Stomach (tissue), 9 donors: Measurements from ENCODE around the gene TBC1D1. TPM values are rescaled to one million over a fixed set of nuclear protein-coding genes. Genes with fewer than 3 reads are reported as not detected.

Experiments used
- DNase-seq, 2 donors: peaks; one replicate each; pipeline versions ENCODE4 v3.0.0 to v3.0.0-alpha.2; 2013 to 2019
- H3K27ac ChIP-seq, 5 donors: fragments of 200-600 bp in 4 of 5; sonication (generic) in 4 of 5; one replicate each; pipeline ENCODE4 v1.5.1; 2013 to 2019; ENCODE audit warnings: mild to moderate bottlenecking in 1 of 5, moderate library complexity in 1 of 5
- H3K27me3 ChIP-seq, 3 donors: fragments of 200-600 bp; sonication (generic); one replicate each; pipeline ENCODE4 v1.5.1; 2017 to 2019; ENCODE audit warnings: mixed run types in 1 of 3
- H3K36me3 ChIP-seq, 4 donors: fragments of 200-600 bp; sonication (generic); 1 replicate in 3 of 4; 2 replicates in 1 of 4; pipeline ENCODE4 v1.5.1; 2016 to 2019
- H3K4me1 ChIP-seq, 4 donors: fragments of 200-600 bp; sonication (generic); one replicate each; pipeline ENCODE4 v1.5.1; 2016 to 2019
- H3K4me3 ChIP-seq, 4 donors: fragments of 200-600 bp; sonication (generic) in 3 of 4; one replicate each; pipeline ENCODE4 v1.5.1; 2016 to 2019; ENCODE audit warnings: mild to moderate bottlenecking in 1 of 4
- H3K9me3 ChIP-seq, 4 donors: fragments of 200-600 bp; sonication (generic); one replicate each; pipeline ENCODE4 v1.5.1; 2016 to 2019
- EP300 ChIP-seq: sonication (generic); formaldehyde crosslinking; IDR thresholded peaks from one replicate; pipeline ENCODE4 v1.6.1; 2017; ENCODE audit warnings: antibody characterized with exemption
- POLR2A ChIP-seq, 4 donors: fragments of 450-650 bp; IDR thresholded peaks; one replicate each; pipeline ENCODE4 v1.6.1; 2016; ENCODE audit warnings: antibody characterized with exemption in 4 of 4, control low read depth in 2 of 4, mild to moderate bottlenecking in 1 of 4, moderate library complexity in 1 of 4
- POLR2AphosphoS5 ChIP-seq, 3 donors: sonication (generic); formaldehyde crosslinking; IDR thresholded peaks; one replicate each; pipeline ENCODE4 v1.6.1; 2016; ENCODE audit warnings: antibody characterized with exemption in 3 of 3
- WGBS, 5 donors: extraction: QIAGEN DNeasy Blood & Tissue Kit in 3 of 5; methylation state at CpG; one replicate each; pipeline versions ENCODE4 v1.1.5 to v1.1.7; 2013 to 2018; 5-methylcytosine and 5-hydroxymethylcytosine counted together
- intact Hi-C: fragments of 100-400 bp; cut with DNase I; formaldehyde crosslinking; loops from one replicate; pipeline ENCODE4 v1.15.1; 2023; ENCODE audit warnings: low total_unique reads
- polyA plus RNA-seq, 3 donors: library from polyadenylated mRNA; stranded (reverse); fragments of 200-250 nt; gene quantifications; one replicate each; pipeline ENCODE4 v1.2.3, GENCODE V29; 2013
- total RNA-seq, 5 donors: library from RNA; depleted of rRNA; stranded (reverse); fragments of >200 nt; gene quantifications; one replicate each; pipeline versions ENCODE4 v1.1.0 to v1.2.3, GENCODE V29; 2014 to 2016
- TF ChIP-seq, protein P1 (sequence below), 7 experiments: fragments of 450-650 bp in 4 of 7; fragments of 200-600 bp in 3 of 7; sonication (generic) in 3 of 7; IDR thresholded peaks; one replicate each; pipeline ENCODE4 v1.5.1; 2016 to 2019; ENCODE audit warnings: antibody characterized with exemption in 7 of 7, control low read depth in 2 of 7, mild to moderate bottlenecking in 1 of 7
- donor health status: healthy with polysubstance abuse.
- donor health status: Bipolar disorder and iron deficiency.
- donor health status: healthy.

The TBC1D1 gene
- total and polyA plus RNA-seq, 8 donors, result 18.8 to 165 (median 49.5) TPM

DNA sequence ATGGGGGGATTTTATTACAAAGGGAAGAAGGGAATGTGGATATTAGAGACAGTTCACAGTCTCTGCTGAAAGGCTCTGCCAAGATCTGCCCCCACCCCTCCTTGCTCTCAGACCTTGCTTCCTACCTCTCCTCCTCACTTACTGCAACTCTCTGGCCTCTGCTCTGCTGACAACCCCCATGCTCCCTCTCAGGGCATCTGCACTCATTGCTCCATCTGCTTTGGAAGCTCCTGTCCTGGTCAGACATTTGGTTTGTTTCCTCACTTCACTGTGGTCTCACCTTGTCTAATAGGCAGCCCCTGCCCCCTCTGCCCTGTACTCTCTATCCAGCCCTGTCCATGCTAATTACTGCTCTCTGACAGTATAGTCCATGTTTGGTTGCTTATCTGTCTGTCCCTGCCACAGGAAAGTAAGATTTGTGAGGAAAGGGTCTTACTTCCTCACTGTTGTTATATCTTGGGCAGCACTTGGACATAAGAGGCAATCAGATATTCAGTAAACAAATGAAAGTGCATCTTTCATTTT is 258.6 kb downstream of the TBC1D1 start:
- no peaks in the 10 kb centered on the region for H3K27me3 ChIP-seq
- H3K36me3 ChIP-seq, result no peaks in the 10 kb centered on the region
- H3K27ac ChIP-seq, result peak overlapping the region in 3 of 5 donors; percentile 50 to 66 (median 56)
- DNase-seq, result no peak
- H3K4me3 ChIP-seq, result no peak overlapping the region
- peaks cover 13 to 47% (median 26%) of the 10 kb centered on the region in 4 donors for H3K4me1 ChIP-seq
- TF ChIP-seq POLR2AphosphoS5 (IDR thresholded peaks at IDR 0.05) (no peak), POLR2A (IDR thresholded peaks at IDR 0.05) (no peak), EP300 (no peak)
- TF ChIP-seq, protein P1, sequence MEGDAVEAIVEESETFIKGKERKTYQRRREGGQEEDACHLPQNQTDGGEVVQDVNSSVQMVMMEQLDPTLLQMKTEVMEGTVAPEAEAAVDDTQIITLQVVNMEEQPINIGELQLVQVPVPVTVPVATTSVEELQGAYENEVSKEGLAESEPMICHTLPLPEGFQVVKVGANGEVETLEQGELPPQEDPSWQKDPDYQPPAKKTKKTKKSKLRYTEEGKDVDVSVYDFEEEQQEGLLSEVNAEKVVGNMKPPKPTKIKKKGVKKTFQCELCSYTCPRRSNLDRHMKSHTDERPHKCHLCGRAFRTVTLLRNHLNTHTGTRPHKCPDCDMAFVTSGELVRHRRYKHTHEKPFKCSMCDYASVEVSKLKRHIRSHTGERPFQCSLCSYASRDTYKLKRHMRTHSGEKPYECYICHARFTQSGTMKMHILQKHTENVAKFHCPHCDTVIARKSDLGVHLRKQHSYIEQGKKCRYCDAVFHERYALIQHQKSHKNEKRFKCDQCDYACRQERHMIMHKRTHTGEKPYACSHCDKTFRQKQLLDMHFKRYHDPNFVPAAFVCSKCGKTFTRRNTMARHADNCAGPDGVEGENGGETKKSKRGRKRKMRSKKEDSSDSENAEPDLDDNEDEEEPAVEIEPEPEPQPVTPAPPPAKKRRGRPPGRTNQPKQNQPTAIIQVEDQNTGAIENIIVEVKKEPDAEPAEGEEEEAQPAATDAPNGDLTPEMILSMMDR (IDR thresholded peaks at IDR 0.05), result no peak
- intact Hi-C loops, result no loop called here
- no peaks in the 10 kb centered on the region for H3K9me3 ChIP-seq

DNA sequence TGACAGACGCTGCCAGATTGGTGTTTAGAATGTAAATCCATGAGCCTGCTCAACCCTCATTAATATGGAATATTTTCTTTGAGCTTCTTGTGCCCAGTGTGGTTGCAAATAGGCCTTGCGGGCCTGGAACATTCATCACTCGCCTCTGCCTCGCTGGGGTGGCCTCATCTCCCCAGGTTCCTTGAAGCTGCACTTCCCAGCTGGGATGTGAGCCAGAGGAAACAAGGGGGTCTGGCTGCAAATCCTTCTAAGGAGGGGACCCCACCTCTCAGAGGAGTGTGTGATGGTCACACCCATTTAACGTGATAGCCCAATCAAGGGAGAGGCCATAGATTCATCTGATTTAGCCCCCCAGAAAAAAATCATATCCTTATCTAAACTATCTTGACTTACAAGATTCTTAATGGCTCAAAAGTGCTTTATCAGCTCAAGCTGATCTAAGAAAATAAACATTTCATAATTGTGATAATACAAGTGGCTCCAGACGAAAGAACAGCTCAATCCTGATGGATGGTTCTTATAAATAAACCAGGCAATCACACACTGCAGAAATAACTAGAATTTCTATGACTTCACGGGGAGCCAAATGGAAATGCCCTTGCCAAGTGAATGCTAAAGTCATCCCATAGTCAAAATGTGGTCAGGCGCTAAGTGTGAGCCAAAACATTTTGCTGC is 259.2 kb downstream of the TBC1D1 start:
- TF ChIP-seq POLR2A (IDR thresholded peaks at IDR 0.05) (no peak), EP300 (no peak), POLR2AphosphoS5 (IDR thresholded peaks at IDR 0.05) (no peak)
- TF ChIP-seq, protein P1 (IDR thresholded peaks at IDR 0.05), result no peak
- H3K27ac ChIP-seq, result peak overlapping the region in 4 of 5 donors; percentile 6 to 66 (median 53)
- 62 to 79% (median 74%) methylated on average over 8 of the region's 8 CpGs for WGBS, 5 donors

DNA sequence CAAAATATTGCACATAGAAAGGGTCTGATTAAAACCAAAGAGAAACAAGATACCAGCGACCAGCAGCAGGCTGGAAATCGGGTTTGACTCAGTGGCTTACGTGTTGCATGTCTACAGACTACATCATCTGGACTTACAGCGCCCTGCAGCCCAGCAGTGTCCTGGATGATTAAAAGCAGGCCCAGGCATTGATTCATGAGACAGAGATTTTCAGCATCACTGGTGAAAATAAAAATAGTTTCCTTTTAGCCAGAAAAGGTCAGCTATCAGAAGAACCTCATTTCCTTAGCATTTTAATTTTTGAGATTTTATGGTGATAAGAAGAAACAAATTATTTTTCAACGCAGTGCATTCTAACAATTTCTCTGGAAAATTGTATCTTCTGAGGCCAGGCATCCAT is 259.9 kb downstream of the TBC1D1 start:
- TF ChIP-seq POLR2A (IDR thresholded peaks at IDR 0.05) (no peak), POLR2AphosphoS5 (IDR thresholded peaks at IDR 0.05) (peak in 1 of 3 donors; percentile 35)
- peak overlapping the region in 3 of 5 donors; percentile 50 to 66 (median 56) for H3K27ac ChIP-seq
- no peak overlapping the region for H3K4me3 ChIP-seq
- WGBS, 5 donors, result 68 to 88% (median 72%) methylated on average over 5 of the region's 5 CpGs
- H3K4me1 ChIP-seq, result peaks cover 24 to 50% (median 33%) of the 10 kb centered on the region in 4 donors
- H3K36me3 ChIP-seq, result no peaks in the 10 kb centered on the region
- no peaks in the 10 kb centered on the region for H3K27me3 ChIP-seq
- intact Hi-C loops, result no loop called here
- no peaks in the 10 kb centered on the region for H3K9me3 ChIP-seq
- no peak for DNase-seq

More for the DNA sequence above, 259.2 kb downstream of the TBC1D1 start:
- Histone ChIP-seq H3K27me3 (no peaks in the 10 kb centered on the region), H3K4me3 (no peak overlapping the region), H3K4me1 (peaks cover 18 to 50% (median 32%) of the 10 kb centered on the region in 4 donors), H3K9me3 (no peaks in the 10 kb centered on the region), H3K36me3 (no peaks in the 10 kb centered on the region)
- peak in 1 of 2 donors; percentile 72 for DNase-seq
- intact Hi-C loops, result no loop called here

DNA sequence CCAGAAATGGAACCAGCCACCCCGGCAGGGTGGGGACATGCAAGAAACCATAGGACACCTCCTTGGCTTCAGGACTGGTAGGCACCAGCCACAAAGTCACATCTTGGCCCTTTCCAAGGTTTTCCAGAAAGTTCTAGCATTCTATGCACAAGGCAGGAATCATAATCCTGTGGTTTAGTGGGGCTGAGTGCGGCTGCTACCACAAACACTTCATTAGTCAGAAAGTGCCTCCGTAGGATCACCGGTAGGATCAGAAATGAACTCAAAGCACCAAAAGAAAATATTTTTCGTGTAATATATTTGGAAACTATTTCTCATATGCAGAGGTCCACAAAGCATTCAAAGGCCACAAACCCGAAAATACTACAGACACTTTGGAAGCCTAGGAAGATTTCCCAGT is 261.0 kb downstream of the TBC1D1 start:
- Histone ChIP-seq H3K36me3 (no peaks in the 10 kb centered on the region), H3K27ac (peak overlapping the region in 3 of 5 donors; percentile 50 to 66 (median 56)), H3K4me1 (peaks cover 18 to 45% (median 30%) of the 10 kb centered on the region in 4 donors), H3K9me3 (no peaks in the 10 kb centered on the region), H3K4me3 (no peak overlapping the region), H3K27me3 (no peaks in the 10 kb centered on the region)
- no peak for DNase-seq
- intact Hi-C loops, result no loop called here
- WGBS, 5 donors, result 78 to 95% (median 89%) methylated on average over 6 of the region's 6 CpGs
- TF ChIP-seq EP300, result no peak
- no peak for TF ChIP-seq POLR2AphosphoS5 (IDR thresholded peaks at IDR 0.05)
- TF ChIP-seq, protein P1 (IDR thresholded peaks at IDR 0.05), result no peak
- no peak for TF ChIP-seq POLR2A (IDR thresholded peaks at IDR 0.05)

DNA sequence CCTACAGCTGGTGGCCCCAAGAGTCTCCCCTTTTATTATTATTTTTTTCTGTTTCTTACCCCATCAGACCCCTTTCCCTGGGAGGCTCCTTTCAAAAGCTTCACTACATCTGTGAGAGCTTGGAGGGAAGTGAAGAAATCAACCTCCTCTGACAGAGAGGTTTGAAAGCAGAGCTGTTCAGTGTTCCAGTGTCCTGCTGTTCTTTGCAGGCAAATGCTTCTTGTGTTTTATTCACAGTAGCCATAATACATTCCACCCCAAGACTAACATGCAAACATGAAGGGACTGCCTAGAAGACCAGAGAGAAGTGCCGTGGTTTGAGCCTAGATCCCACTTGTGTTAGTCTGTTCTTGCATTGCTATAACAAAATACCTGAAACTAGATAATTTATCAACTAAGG is 261.4 kb downstream of the TBC1D1 start:
- H3K27me3 ChIP-seq, result no peaks in the 10 kb centered on the region
- WGBS, 5 donors, result 55 to 78% (median 74%) methylated on average over 1 of the region's 1 CpG
- H3K9me3 ChIP-seq, result no peaks in the 10 kb centered on the region
- no peak for DNase-seq
- H3K4me3 ChIP-seq, result no peak overlapping the region
- intact Hi-C loops, result no loop called here
- no peak for TF ChIP-seq EP300
- TF ChIP-seq POLR2A (IDR thresholded peaks at IDR 0.05), result no peak
- TF ChIP-seq, protein P1 (IDR thresholded peaks at IDR 0.05), result no peak
- peaks cover 18 to 47% (median 30%) of the 10 kb centered on the region in 4 donors for H3K4me1 ChIP-seq
- H3K36me3 ChIP-seq, result no peaks in the 10 kb centered on the region
- peak overlapping the region in 3 of 5 donors; percentile 50 to 66 (median 56) for H3K27ac ChIP-seq
